GM18873 (cell line): ENCODE measurements around the gene MBTD1.
"Not testable (repeated sequence)": the region's sequence is repeated elsewhere in the genome, so short reads cannot be mapped to it uniquely, and the experiment has no call there.

Experiments used
- ATAC-seq: cut with Tn5 transposase; IDR thresholded peaks from one replicate; pipeline ENCODE4 v1.9.1; 2021; ENCODE audit warnings: mild to moderate bottlenecking, moderate library complexity, moderate number of reproducible peaks; ENCODE audit not compliant: unreplicated experiment, low FRiP score

Gene MBTD1

GRCh38 chr17:51256101-51256500 lies 3.7 kb downstream of the MBTD1 start:
- no peak for ATAC-seq

- no peak for ATAC-seq
Observed at GRCh38 chr17:51255673-51256072, 4.2 kb downstream of the MBTD1 start.

- no peak for ATAC-seq
Observed at GRCh38 chr17:51251010-51251409, 8.8 kb downstream of the MBTD1 start.

GRCh38 chr17:51250314-51250840 lies 9.5 kb downstream of the MBTD1 start:
- no peak for ATAC-seq

- no peak for ATAC-seq
Observed at GRCh38 chr17:51245535-51245934, 14.3 kb downstream of the MBTD1 start.

GRCh38 chr17:51244041-51244440 lies 15.8 kb downstream of the MBTD1 start:
- ATAC-seq = no peak

GRCh38 chr17:51240275-51240674 lies 19.6 kb downstream of the MBTD1 start:
- no peak for ATAC-seq

- no peak for ATAC-seq
Observed at GRCh38 chr17:51238255-51238887, 21.5 kb downstream of the MBTD1 start.

GRCh38 chr17:51234162-51234561 lies 25.7 kb downstream of the MBTD1 start:
- no peak for ATAC-seq

GRCh38 chr17:51231999-51232398 lies 27.9 kb downstream of the MBTD1 start:
- no peak for ATAC-seq

GRCh38 chr17:51230306-51230705 lies 29.5 kb downstream of the MBTD1 start:
- ATAC-seq = no peak

GRCh38 chr17:51229889-51230288 lies 30.0 kb downstream of the MBTD1 start:
- no peak for ATAC-seq

- ATAC-seq = no peak
Observed at GRCh38 chr17:51228161-51228560, 31.7 kb downstream of the MBTD1 start.

- ATAC-seq = not testable (repeated sequence)
Observed at GRCh38 chr17:51225523-51225922, 34.3 kb downstream of the MBTD1 start.

GRCh38 chr17:51224402-51225262 lies 35.2 kb downstream of the MBTD1 start:
- no peak for ATAC-seq

GRCh38 chr17:51221322-51221721 lies 38.5 kb downstream of the MBTD1 start:
- no peak for ATAC-seq

GRCh38 chr17:51217946-51218345 lies 41.9 kb downstream of the MBTD1 start:
- ATAC-seq = no peak

GRCh38 chr17:51214920-51215319 lies 44.9 kb downstream of the MBTD1 start:
- ATAC-seq = no peak

GRCh38 chr17:51203838-51204237 lies 56.0 kb downstream of the MBTD1 start:
- no peak for ATAC-seq

- no peak for ATAC-seq
Observed at GRCh38 chr17:51200846-51201245, 59.0 kb downstream of the MBTD1 start.

- no peak for ATAC-seq
Observed at GRCh38 chr17:51200295-51200694, 59.6 kb downstream of the MBTD1 start.

- no peak for ATAC-seq
Observed at GRCh38 chr17:51197754-51198153, 62.1 kb downstream of the MBTD1 start.
